ENCODE data around the gene PIK3CD.

DNA sequence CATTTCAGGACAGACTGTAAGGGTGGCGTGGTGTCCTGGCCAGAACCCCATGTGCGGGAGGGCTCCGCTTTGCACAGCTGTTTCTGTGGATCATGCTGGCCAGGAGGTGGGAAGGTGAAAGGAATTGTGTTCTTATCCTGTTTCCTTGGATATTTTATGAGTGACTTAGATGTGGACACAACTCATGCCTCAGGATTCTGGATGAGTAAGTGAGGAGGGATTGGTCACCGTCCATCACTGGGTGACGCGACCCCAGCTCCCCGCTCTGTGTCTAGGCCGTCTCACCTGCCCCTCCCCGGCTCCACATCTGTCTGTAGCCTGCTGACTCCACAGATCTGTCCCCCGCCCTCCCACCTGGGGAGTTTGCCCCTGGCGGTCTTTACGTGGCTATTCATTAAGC lies 48.8 kb downstream of the PIK3CD start:
- TF ChIP-seq, protein P1, sequence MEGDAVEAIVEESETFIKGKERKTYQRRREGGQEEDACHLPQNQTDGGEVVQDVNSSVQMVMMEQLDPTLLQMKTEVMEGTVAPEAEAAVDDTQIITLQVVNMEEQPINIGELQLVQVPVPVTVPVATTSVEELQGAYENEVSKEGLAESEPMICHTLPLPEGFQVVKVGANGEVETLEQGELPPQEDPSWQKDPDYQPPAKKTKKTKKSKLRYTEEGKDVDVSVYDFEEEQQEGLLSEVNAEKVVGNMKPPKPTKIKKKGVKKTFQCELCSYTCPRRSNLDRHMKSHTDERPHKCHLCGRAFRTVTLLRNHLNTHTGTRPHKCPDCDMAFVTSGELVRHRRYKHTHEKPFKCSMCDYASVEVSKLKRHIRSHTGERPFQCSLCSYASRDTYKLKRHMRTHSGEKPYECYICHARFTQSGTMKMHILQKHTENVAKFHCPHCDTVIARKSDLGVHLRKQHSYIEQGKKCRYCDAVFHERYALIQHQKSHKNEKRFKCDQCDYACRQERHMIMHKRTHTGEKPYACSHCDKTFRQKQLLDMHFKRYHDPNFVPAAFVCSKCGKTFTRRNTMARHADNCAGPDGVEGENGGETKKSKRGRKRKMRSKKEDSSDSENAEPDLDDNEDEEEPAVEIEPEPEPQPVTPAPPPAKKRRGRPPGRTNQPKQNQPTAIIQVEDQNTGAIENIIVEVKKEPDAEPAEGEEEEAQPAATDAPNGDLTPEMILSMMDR (conservative IDR thresholded peaks at IDR 0.05; ENCODE audit: low read length), result no peak
- TF ChIP-seq EZH2phosphoT487 (IDR thresholded peaks at IDR 0.05; ENCODE audit: borderline replicate concordance, low read depth, low read length), result no peak
